ENCODE measurements around the gene SPRN.

GRCh38 chr10:133441780-133442179 lies 17.4 kb upstream of the SPRN start:
- TF ChIP-seq POLR2A (IDR thresholded peaks at IDR 0.05; ENCODE audit: extremely low read depth, insufficient read length): no peak
- TF ChIP-seq CTCF (IDR thresholded peaks at IDR 0.05; ENCODE audit: low read depth, low read length): no peak
- TF ChIP-seq MAX (IDR thresholded peaks at IDR 0.05; ENCODE audit: low read depth, low read length): no peak
- TF ChIP-seq MYC (IDR thresholded peaks at IDR 0.05; ENCODE audit: low read depth, low read length): no peak
